K562 (cell line): ENCODE results near the gene NVL. TPM values are rescaled to one million over a fixed set of nuclear protein-coding genes. Genes with fewer than 3 reads are reported as not detected.

Experiments
- ATAC-seq: fragments of 200-7000 bp; cut with Tn5 transposase; 3 replicates; pipeline ENCODE4 v1.9.1; 2020; ENCODE audit warnings: moderate library complexity
- BruUV-seq: library from RNA; stranded (reverse); fragments of 400-500 nt; replicated peaks from 2 replicates; lab custom pipeline; 2021; lab: Mats Ljungman, UMichigan
- CTCF ChIA-PET: fragments of 300-600 bp; formaldehyde crosslinking; extraction: SDS; loops from one replicate; lab custom pipeline; 2021; ENCODE audit warnings: low intra/inter-chr PET ratio; lab: Yijun Ruan, JAX
- POLR2A ChIA-PET: fragments of 300-600, 350-650 bp; sonication (Branson Sonifier 250); formaldehyde crosslinking; extraction: SDS; loops from one replicate; lab custom pipeline; 2021; ENCODE audit warnings: antibody characterized with exemption, inconsistent platforms; lab: Yijun Ruan, JAX
- DNase-seq, 4 experiments: peaks; one replicate each; pipeline versions ENCODE4 v3.0.0 to v3.0.0-alpha.2; 2011 to 2018; ENCODE audit warnings: low spot score in 3 of 4, mixed read lengths in 3 of 4; ENCODE audit errors: extremely low read depth in 1 of 4
- FAIRE-seq: peaks from 2 replicates; lab custom pipeline; 2011; peaks lifted over from hg19 to GRCh38; lab: Jason Lieb, UNC
- H2AFZ ChIP-seq: 2 replicates; pipeline ENCODE4 v1.6.0; 2011; ENCODE audit warnings: low read depth, low read length, control low read depth, inconsistent platforms
- H3K27ac ChIP-seq: fragments of 200-600 bp; 3 replicates; pipeline ENCODE4 v1.8.0; 2011; ENCODE audit warnings: low read depth, mild to moderate bottlenecking, control low read depth, inconsistent platforms, low read length, moderate library complexity, mixed read lengths; ENCODE audit errors: extremely low read depth
- H3K27me3 ChIP-seq, 2 experiments: fragments of 300-600 bp in 1 of 2; 2 replicates in 1 of 2; 3 replicates in 1 of 2; pipeline versions ENCODE4 v1.6.0 to v1.8.0; 2011; ENCODE audit warnings: inconsistent platforms in 2 of 2, low read length in 2 of 2, mild to moderate bottlenecking in 1 of 2, mixed read lengths in 1 of 2, moderate library complexity in 1 of 2; ENCODE audit not compliant: control insufficient read depth in 2 of 2, insufficient read depth in 2 of 2
- H3K36me3 ChIP-seq: fragments of 300-600 bp; 3 replicates; pipeline ENCODE4 v1.8.0; 2011; ENCODE audit warnings: mild to moderate bottlenecking, low read length, inconsistent platforms; ENCODE audit not compliant: control insufficient read depth, insufficient read depth
- H3K4me1 ChIP-seq, 2 experiments: fragments of 200-600 bp in 1 of 2; replicated peaks in 1 of 2; 2 replicates in 1 of 2; 3 replicates in 1 of 2; pipeline versions ENCODE4 v1.5.1 to v1.8.0; 2011; ENCODE audit warnings: inconsistent platforms in 2 of 2, low read length in 2 of 2, mild to moderate bottlenecking in 1 of 2, mixed read lengths in 1 of 2, moderate library complexity in 1 of 2; ENCODE audit not compliant: control insufficient read depth in 2 of 2, insufficient read depth in 2 of 2
- H3K4me2 ChIP-seq: 2 replicates; pipeline ENCODE4 v1.6.1; 2011; ENCODE audit warnings: low read length, control low read depth, inconsistent platforms, mixed read lengths; ENCODE audit not compliant: insufficient read depth
- H3K4me3 ChIP-seq: fragments of 200-600 bp; sonication (generic), shearing (Covaris generic); 2 replicates; pipeline ENCODE4 v1.5.1; 2016; ENCODE audit warnings: control low read depth, inconsistent platforms
- H3K79me2 ChIP-seq: fragments of 200-600 bp; 3 replicates; pipeline ENCODE4 v1.8.0; 2011; ENCODE audit warnings: low read length, inconsistent platforms; ENCODE audit not compliant: control insufficient read depth, insufficient read depth
- H3K9ac ChIP-seq, 2 experiments: 2 replicates each; pipeline versions ENCODE4 v1.6.0 to v1.6.1; 2011; ENCODE audit warnings: low read depth in 2 of 2, low read length in 2 of 2, control low read depth in 1 of 2, inconsistent platforms in 1 of 2, mild to moderate bottlenecking in 1 of 2, mixed read lengths in 1 of 2; ENCODE audit not compliant: insufficient read depth in 1 of 2
- H3K9me1 ChIP-seq: one replicate; pipeline ENCODE4 v1.6.0; 2011; ENCODE audit warnings: inconsistent platforms, mild to moderate bottlenecking, low read length, moderate library complexity; ENCODE audit not compliant: control insufficient read depth, insufficient read depth
- H3K9me3 ChIP-seq: replicated peaks from 2 replicates; pipeline ENCODE4 v1.5.1; 2011; ENCODE audit warnings: low read depth, low read length, inconsistent platforms; ENCODE audit not compliant: control insufficient read depth, insufficient read depth
- H4K20me1 ChIP-seq: replicated peaks from 2 replicates; pipeline ENCODE4 v1.6.1; 2011; ENCODE audit warnings: low read length, inconsistent platforms, mixed read lengths; ENCODE audit not compliant: control insufficient read depth, insufficient read depth
- ARID2 ChIP-seq: fragments of 450-650 bp; IDR thresholded peaks from 2 replicates; pipeline ENCODE4 v1.6.1; 2017; ENCODE audit warnings: antibody characterized with exemption, mild to moderate bottlenecking
- BRF2 ChIP-seq: IDR thresholded peaks from 3 replicates; pipeline ENCODE4 v1.6.1; 2011; ENCODE audit warnings: borderline replicate concordance, mild to moderate bottlenecking; ENCODE audit not compliant: insufficient read length, insufficient read depth
- GATA2 ChIP-seq: sonication (generic); formaldehyde crosslinking; IDR thresholded peaks from 2 replicates; pipeline ENCODE4 v1.4.0; 2020; ENCODE audit warnings: mild to moderate bottlenecking, missing genetic modification reagents
- GTF2B ChIP-seq: IDR thresholded peaks from 2 replicates; pipeline ENCODE4 v1.6.1; 2011; ENCODE audit not compliant: insufficient read length; ENCODE audit errors: extremely low read depth
- L3MBTL2 ChIP-seq: fragments of 450-650 bp; IDR thresholded peaks from 2 replicates; pipeline ENCODE4 v1.6.1; 2016; ENCODE audit warnings: mild to moderate bottlenecking, moderate library complexity
- MEF2D ChIP-seq: conservative IDR thresholded peaks from 2 replicates; pipeline ENCODE4 v1.6.1; 2016; ENCODE audit warnings: low read depth, missing genetic modification characterization, missing compliant biosample characterization
- RFX7 ChIP-seq: fragments of 250-450 bp; sonication (Bioruptor Pico); IDR thresholded peaks from 2 replicates; pipeline ENCODE4 v1.5.1; 2021; ENCODE audit warnings: mild to moderate bottlenecking
- TRIM25 ChIP-seq: fragments of 450-650 bp; IDR thresholded peaks from 2 replicates; pipeline ENCODE4 v1.7.0; 2016; ENCODE audit warnings: borderline replicate concordance
- ZNF507 ChIP-seq: conservative IDR thresholded peaks from 2 replicates; pipeline ENCODE4 v1.6.1; 2017; ENCODE audit warnings: missing genetic modification characterization, missing compliant biosample characterization
- WGBS: fragments of 100-300 bp; shearing (Covaris generic); methylation state at CpG from one replicate; pipeline ENCODE4 v1.1.6; 2016; ENCODE audit warnings: low coverage, mixed read lengths; ENCODE audit not compliant: insufficient coverage; ENCODE audit errors: missing lambda C conversion rate; 5-methylcytosine and 5-hydroxymethylcytosine counted together
- in situ Hi-C: fragments of 300-500 bp; cut with MboI; formaldehyde crosslinking; loops from 4 replicates; pipeline ENCODE4 v1.15.0; 2018; ENCODE audit warnings: inconsistent platforms, mixed read lengths
- intact Hi-C: fragments of 100-400 bp; cut with micrococcal nuclease; formaldehyde crosslinking; loops from 2 replicates; pipeline ENCODE4 v1.14.2; 2022
- polyA plus RNA-seq, 8 experiments: library from polyadenylated mRNA; depleted of rRNA in 4 of 8; stranded (reverse) in 5 of 8; unstranded in 3 of 8; fragments of >200 nt; fragmentation: Nextera tagmentation in 2 of 8; fragmentation: Illumina TruSeq in 1 of 8; extraction: Ambion mirVana in 2 of 8; extraction: Trizol in 1 of 8; gene quantifications; 2 replicates each; pipeline versions ENCODE4 v1.2.1 to v1.2.3, GENCODE V29; 2011 to 2014; ENCODE audit warnings: inconsistent platforms in 1 of 8, missing spikeins in 1 of 8
- total RNA-seq, 7 experiments: library from RNA; depleted of rRNA in 6 of 7; stranded (reverse); fragments of >200 nt in 6 of 7; fragmentation: Illumina TruSeq in 2 of 7; extraction: Trizol in 2 of 7; gene quantifications; 2 replicates each; pipeline versions ENCODE4 v1.2.1 to v1.2.3, GENCODE V29; 2011 to 2021; ENCODE audit warnings: low replicate concordance in 1 of 7
- TF ChIP-seq, protein P1 (sequence below): sonication (generic); formaldehyde crosslinking; IDR thresholded peaks from 2 replicates; pipeline ENCODE4 v1.8.1; 2022; ENCODE audit warnings: missing genetic modification reagents

Gene NVL
- total and polyA plus RNA-seq, 9 of the 15 experiments (the other 6 are each of a cell fraction or from before 2014, with no cell fraction given) = 32.5 to 86.6 (median 62.9) TPM

- ChIA-PET CTCF (no interaction called here), POLR2A (interaction anchor here (0.7 to 2.1 kb wide), 3 partner anchors 9 to 158 kb away, joined by 3 to 5 read pairs (median 3); no protein-coding TSS in a partner anchor)
- FAIRE-seq (no peak), ATAC-seq (no peak; the same call in 2 of the 3 replicates), DNase-seq (no peak)
- no peaks in the 10 kb centered on the region for H3K9me1 ChIP-seq
- H3K9ac ChIP-seq = no peak overlapping the region; a peak in 1 of 4 replicates
- TF ChIP-seq ARID2 = no peak
- no peak for TF ChIP-seq GATA2 (CRISPR knock-in tag)
- no peaks in the 10 kb centered on the region for H3K79me2 ChIP-seq
- peaks cover 0 to 8% of the 10 kb centered on the region in 2 experiments; a peak in 1 of 5 replicates for H3K4me1 ChIP-seq
- H2AFZ ChIP-seq = no peak overlapping the region
- no peaks in the 10 kb centered on the region for H3K27me3 ChIP-seq
- no peaks in the 10 kb centered on the region for H4K20me1 ChIP-seq
- BruUV-seq = no TSS peak
- no peaks in the 10 kb centered on the region for H3K9me3 ChIP-seq
- H3K36me3 ChIP-seq = peaks cover 70% of the 10 kb centered on the region
- H3K4me2 ChIP-seq = no peak overlapping the region
- no peak overlapping the region for H3K4me3 ChIP-seq
- no peak overlapping the region for H3K27ac ChIP-seq
- in situ Hi-C loops = no loop called here
- 68% methylated on average over 3 of the region's 3 CpGs for WGBS
- intact Hi-C loops = no loop called here
Observed at GRCh38 chr1:224375059-224375458, 45.1 kb upstream of the NVL start.

DNA sequence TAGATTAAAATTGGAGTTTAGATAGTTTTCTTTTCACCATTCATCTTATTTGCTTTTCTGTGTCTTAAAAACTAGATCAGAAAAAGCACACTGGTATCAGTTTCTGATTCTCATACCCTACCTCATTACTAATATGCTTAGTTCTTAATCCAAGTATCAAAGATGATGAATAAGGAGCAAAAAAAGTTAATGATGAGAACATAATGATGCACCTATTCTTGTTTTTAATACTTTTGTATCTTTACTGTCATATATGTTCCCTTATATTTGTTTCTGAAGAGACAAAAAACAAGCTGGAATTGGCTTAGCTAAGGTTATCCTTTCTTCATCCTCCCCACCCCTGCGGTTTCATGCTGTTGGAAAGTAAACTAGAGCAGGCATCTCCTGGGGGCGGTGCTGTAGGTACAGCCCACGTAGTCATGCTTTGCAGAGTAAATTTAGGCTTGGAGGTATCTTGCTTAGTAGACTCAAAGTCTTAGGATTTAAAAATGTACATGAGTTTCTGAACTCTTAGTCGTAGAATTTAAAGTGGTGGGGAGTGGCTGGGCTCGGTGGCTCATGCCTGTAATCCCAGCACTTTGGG is 43.1 kb upstream of the NVL start:
- Histone ChIP-seq H3K27me3 (no peaks in the 10 kb centered on the region), H3K79me2 (no peaks in the 10 kb centered on the region), H3K36me3 (peaks cover 75% of the 10 kb centered on the region), H3K9me3 (no peaks in the 10 kb centered on the region), H3K9ac (no peak overlapping the region), H3K4me3 (no peak overlapping the region), H3K4me1 (peaks cover 0 to 6% of the 10 kb centered on the region in 2 experiments; a peak in 1 of 5 replicates), H3K9me1 (no peaks in the 10 kb centered on the region), H3K4me2 (no peak overlapping the region), H2AFZ (no peak overlapping the region), H3K27ac (no peak overlapping the region), H4K20me1 (no peaks in the 10 kb centered on the region)
- in situ Hi-C loops = no loop called here
- POLR2A ChIA-PET = interaction anchor here (0.7 kb wide), 1 partner anchor 186 kb away, joined by 3 read pairs; no protein-coding TSS in a partner anchor
- CTCF ChIA-PET = no interaction called here
- FAIRE-seq = no peak
- DNase-seq = no peak
- 87% methylated on average over 5 of the region's 5 CpGs for WGBS
- intact Hi-C loops = no loop called here
- BruUV-seq = no TSS peak
- ATAC-seq = no peak
- no peak for TF ChIP-seq RFX7 (CRISPR knock-in tag)
- no peak for TF ChIP-seq L3MBTL2
- TF ChIP-seq, protein P1, sequence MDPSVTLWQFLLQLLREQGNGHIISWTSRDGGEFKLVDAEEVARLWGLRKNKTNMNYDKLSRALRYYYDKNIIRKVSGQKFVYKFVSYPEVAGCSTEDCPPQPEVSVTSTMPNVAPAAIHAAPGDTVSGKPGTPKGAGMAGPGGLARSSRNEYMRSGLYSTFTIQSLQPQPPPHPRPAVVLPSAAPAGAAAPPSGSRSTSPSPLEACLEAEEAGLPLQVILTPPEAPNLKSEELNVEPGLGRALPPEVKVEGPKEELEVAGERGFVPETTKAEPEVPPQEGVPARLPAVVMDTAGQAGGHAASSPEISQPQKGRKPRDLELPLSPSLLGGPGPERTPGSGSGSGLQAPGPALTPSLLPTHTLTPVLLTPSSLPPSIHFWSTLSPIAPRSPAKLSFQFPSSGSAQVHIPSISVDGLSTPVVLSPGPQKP (CRISPR knock-in tag) = no peak
- TF ChIP-seq ZNF507 (tag) = no peak
- TF ChIP-seq TRIM25 = no peak
- TF ChIP-seq MEF2D = no peak
- TF ChIP-seq GTF2B = no peak
- no peak for TF ChIP-seq BRF2
